ENCODE data around the gene MEI1. TPM values are rescaled to one million over a fixed set of nuclear protein-coding genes. Genes with fewer than 3 reads are reported as not detected.

Gene MEI1
- total RNA-seq, 1 experiment from 2014 or later: 0.24 TPM

DNA sequence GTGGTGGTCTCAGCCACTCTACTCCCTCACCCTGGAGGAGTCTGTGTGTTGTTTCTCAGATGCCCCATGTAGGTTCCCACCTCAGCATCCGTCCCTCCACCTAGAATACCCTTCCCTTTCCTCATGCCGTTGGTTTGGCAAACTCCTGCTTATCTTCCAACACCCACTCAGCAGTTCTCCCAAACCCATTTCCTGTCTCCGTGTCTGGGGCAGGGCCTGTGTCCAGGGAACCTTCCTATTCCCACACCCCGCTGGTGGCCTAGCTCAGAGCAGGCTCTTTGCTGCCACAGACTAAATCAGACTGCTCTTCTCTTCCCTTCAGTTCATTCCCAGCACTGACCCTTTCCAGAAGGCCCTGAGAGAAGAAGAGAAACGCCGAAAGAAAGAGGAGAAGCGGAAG lies 126.1 kb downstream of the MEI1 start:
- intact Hi-C loops (cut with micrococcal nuclease; ENCODE audit: unreplicated experiment): no loop called here
- BruUV-seq (replicated peaks): no TSS peak
- Histone ChIP-seq H3K9me3 (ENCODE audit: low read depth, low read length, poor library complexity, severe bottlenecking) (no peaks in the 10 kb centered on the region), H3K36me3 (ENCODE audit: insufficient read depth, low read length, poor library complexity, severe bottlenecking) (peaks cover 10% of the 10 kb centered on the region), H3K4me3 (ENCODE audit: low read depth, low read length, poor library complexity, severe bottlenecking) (no peak overlapping the region), H3K4me1 (ENCODE audit: insufficient read depth, low read length, poor library complexity, severe bottlenecking) (peaks cover 14% of the 10 kb centered on the region), H3K27me3 (replicated peaks; ENCODE audit: insufficient read depth, low read depth, low read length, poor library complexity) (no peaks in the 10 kb centered on the region), H3K27ac (ENCODE audit: low read depth, low read length, poor library complexity, severe bottlenecking) (peak overlapping the region; percentile 58)
- CTCF ChIA-PET: no interaction called here
- POLR2A ChIA-PET (ENCODE audit: low non-redundant PET): no interaction called here
- DNase-seq (ENCODE audit: low spot score): no peak
- TF ChIP-seq EZH2 (IDR thresholded peaks at IDR 0.05; ENCODE audit: borderline replicate concordance, low read depth, low read length, poor library complexity, severe bottlenecking) (no peak), CTCF (conservative IDR thresholded peaks at IDR 0.05; ENCODE audit: low read depth, low read length) (no peak)

DNA sequence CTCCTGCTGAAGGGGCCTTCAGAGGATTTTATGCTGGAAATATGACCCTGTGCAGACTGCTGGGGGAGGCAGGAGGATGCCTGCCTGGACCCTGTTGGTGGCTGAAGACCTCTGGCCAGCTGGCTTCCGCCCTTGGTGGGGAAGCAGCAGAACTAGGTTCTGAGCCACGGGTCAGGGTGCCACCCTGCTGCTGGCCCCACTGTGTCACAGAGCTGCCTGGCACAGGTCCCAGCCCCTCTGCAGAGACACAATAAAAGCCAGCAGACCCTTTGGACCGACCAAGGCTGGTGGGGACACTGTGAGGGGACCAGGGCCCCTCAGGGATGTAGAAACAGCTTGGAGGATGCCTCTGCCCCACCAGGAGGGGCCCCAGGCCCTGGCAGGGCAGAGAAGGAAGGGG lies 126.7 kb downstream of the MEI1 start:
- Histone ChIP-seq H3K4me1 (ENCODE audit: insufficient read depth, low read length, poor library complexity, severe bottlenecking) (peaks cover 10% of the 10 kb centered on the region), H3K27me3 (replicated peaks; ENCODE audit: insufficient read depth, low read depth, low read length, poor library complexity) (no peaks in the 10 kb centered on the region), H3K36me3 (ENCODE audit: insufficient read depth, low read length, poor library complexity, severe bottlenecking) (peaks cover 10% of the 10 kb centered on the region), H3K27ac (ENCODE audit: low read depth, low read length, poor library complexity, severe bottlenecking) (peak overlapping the region; percentile 58), H3K4me3 (ENCODE audit: low read depth, low read length, poor library complexity, severe bottlenecking) (no peak overlapping the region), H3K9me3 (ENCODE audit: low read depth, low read length, poor library complexity, severe bottlenecking) (no peaks in the 10 kb centered on the region)
- intact Hi-C loops (cut with micrococcal nuclease; ENCODE audit: unreplicated experiment): no loop called here
- ChIA-PET CTCF (no interaction called here), POLR2A (ENCODE audit: low non-redundant PET) (no interaction called here)
- DNase-seq (ENCODE audit: low spot score): no peak
- TF ChIP-seq EZH2 (IDR thresholded peaks at IDR 0.05; ENCODE audit: borderline replicate concordance, low read depth, low read length, poor library complexity, severe bottlenecking) (no peak), CTCF (conservative IDR thresholded peaks at IDR 0.05; ENCODE audit: low read depth, low read length) (no peak)
- no TSS peak for BruUV-seq (replicated peaks)

- Histone ChIP-seq H3K4me1 (ENCODE audit: insufficient read depth, low read length, poor library complexity, severe bottlenecking) (peaks cover 6% of the 10 kb centered on the region), H3K36me3 (ENCODE audit: insufficient read depth, low read length, poor library complexity, severe bottlenecking) (peaks cover 15% of the 10 kb centered on the region), H3K4me3 (ENCODE audit: low read depth, low read length, poor library complexity, severe bottlenecking) (no peak overlapping the region), H3K9me3 (ENCODE audit: low read depth, low read length, poor library complexity, severe bottlenecking) (peaks cover 5% of the 10 kb centered on the region), H3K27ac (ENCODE audit: low read depth, low read length, poor library complexity, severe bottlenecking) (peak overlapping the region; percentile 58), H3K27me3 (replicated peaks; ENCODE audit: insufficient read depth, low read depth, low read length, poor library complexity) (no peaks in the 10 kb centered on the region)
- DNase-seq (ENCODE audit: low spot score): no peak
- no peak for TF ChIP-seq CTCF (conservative IDR thresholded peaks at IDR 0.05; ENCODE audit: low read depth, low read length)
- no peak for TF ChIP-seq EZH2 (IDR thresholded peaks at IDR 0.05; ENCODE audit: borderline replicate concordance, low read depth, low read length, poor library complexity, severe bottlenecking)
- BruUV-seq (replicated peaks): no TSS peak
- CTCF ChIA-PET: no interaction called here
- POLR2A ChIA-PET (ENCODE audit: low non-redundant PET): interaction anchor here (0.6 kb wide), 1 partner anchor 116 kb away, joined by 10 read pairs; no protein-coding TSS in a partner anchor
- intact Hi-C loops (cut with micrococcal nuclease; ENCODE audit: unreplicated experiment): no loop called here
These were observed 127.4 kb downstream of the MEI1 start for GRCh38 chr22:41826430-41827383.

All from A673 (cell line).